Measurements from ENCODE around the gene STAG1. TPM values are rescaled to one million over a fixed set of nuclear protein-coding genes. Genes with fewer than 3 reads are reported as not detected.

STAG1 gene
- polyA plus RNA-seq, 1 of the 3 experiments (the other 2 are of a cell fraction): 5.5 TPM

DNA sequence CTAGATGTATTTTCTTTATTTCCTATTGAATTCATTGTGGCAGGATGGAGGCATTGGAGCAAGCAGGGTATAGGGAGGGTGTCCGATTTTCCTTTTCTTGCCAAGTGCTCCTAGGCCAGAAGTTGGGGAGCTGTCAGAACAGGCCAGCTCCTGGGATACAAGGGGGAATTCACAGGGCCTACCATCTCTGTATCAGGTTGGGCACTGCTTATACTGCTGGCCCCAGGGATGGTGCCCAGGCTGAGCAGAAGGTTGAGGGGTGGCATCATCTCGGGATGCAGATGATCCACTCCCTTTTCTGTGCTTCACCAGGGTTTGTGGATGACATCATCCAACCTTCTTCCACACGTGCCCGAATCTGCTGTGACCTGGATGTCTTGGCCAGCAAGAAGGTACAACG is 422.6 kb downstream of the STAG1 start:
- Histone ChIP-seq H3K9ac (no peak overlapping the region), H3F3A (replicated peaks; ENCODE audit: insufficient read depth) (peaks cover 12% of the 10 kb centered on the region), H3K9me2 (no peaks in the 10 kb centered on the region), H3K4me2 (no peak overlapping the region), H3K36me3 (replicated peaks in 1 of 2; ENCODE audit: control insufficient read depth in 1 of 2, insufficient read depth in 2 of 2, low read length in 1 of 2) (peaks cover 22 to 51% of the 10 kb centered on the region in 2 experiments), H3K27ac (ENCODE audit: low read depth in 2 of 2, low read length in 1 of 2) (no peak overlapping the region), H3K27me3 (ENCODE audit: insufficient read depth) (no peaks in the 10 kb centered on the region), H2AFZ (ENCODE audit: low read depth) (no peak overlapping the region), H3K9me3 (no peaks in the 10 kb centered on the region), H4K20me1 (ENCODE audit: insufficient read depth) (no peaks in the 10 kb centered on the region), H3K4me1 (ENCODE audit: control insufficient read depth in 1 of 2, insufficient read depth in 2 of 2, low read depth in 1 of 2, low read length in 1 of 2) (peaks cover 0 to 6% of the 10 kb centered on the region in 2 experiments; a peak in 1 of 4 replicates), H3K79me2 (ENCODE audit: insufficient read depth) (no peaks in the 10 kb centered on the region), H3K4me3 (ENCODE audit: low read depth in 2 of 2, low read length in 1 of 2) (no peak overlapping the region)
- 93% methylated on average over 5 of the region's 5 CpGs for WGBS (ENCODE audit: low lambda C conversion rate)
- no peak for TF ChIP-seq POLR2AphosphoS5 (IDR thresholded peaks at IDR 0.05; ENCODE audit: low read depth, low read length)
- TF ChIP-seq CHD2 (IDR thresholded peaks at IDR 0.05; ENCODE audit: low read length, partially characterized antibody): no peak
- TF ChIP-seq MEF2A (IDR thresholded peaks at IDR 0.05; ENCODE audit: borderline replicate concordance, low read depth): no peak
- no peak for TF ChIP-seq NFIC (IDR thresholded peaks at IDR 0.05; ENCODE audit: borderline replicate concordance)
- no peak for TF ChIP-seq FOXM1 (IDR thresholded peaks at IDR 0.05; ENCODE audit: low read depth)
- TF ChIP-seq USF1 (IDR thresholded peaks at IDR 0.05; ENCODE audit: borderline replicate concordance, low read depth): no peak
- TF ChIP-seq TAF1 (IDR thresholded peaks at IDR 0.05; ENCODE audit: borderline replicate concordance, low read depth, low read length): no peak
- no peak for TF ChIP-seq SMC3 (IDR thresholded peaks at IDR 0.05; ENCODE audit: low read depth, low read length)
- no peak for TF ChIP-seq FOSL2 (IDR thresholded peaks at IDR 0.05; ENCODE audit: borderline replicate concordance, low read depth)
- TF ChIP-seq RXRA (IDR thresholded peaks at IDR 0.05; ENCODE audit: borderline replicate concordance, low read depth): no peak
- TF ChIP-seq MXI1 (IDR thresholded peaks at IDR 0.05; ENCODE audit: low read depth, low read length): no peak
- TF ChIP-seq TEAD4 (IDR thresholded peaks at IDR 0.05; ENCODE audit: borderline replicate concordance, insufficient read depth): no peak
- no peak for TF ChIP-seq RFX5 (IDR thresholded peaks at IDR 0.05; ENCODE audit: low read length)
- TF ChIP-seq EZH2phosphoT487 (IDR thresholded peaks at IDR 0.05; ENCODE audit: borderline replicate concordance, low read depth): no peak
- no peak for TF ChIP-seq IRF3 (IDR thresholded peaks at IDR 0.05; ENCODE audit: low read depth, low read length)
- TF ChIP-seq, protein P1, sequence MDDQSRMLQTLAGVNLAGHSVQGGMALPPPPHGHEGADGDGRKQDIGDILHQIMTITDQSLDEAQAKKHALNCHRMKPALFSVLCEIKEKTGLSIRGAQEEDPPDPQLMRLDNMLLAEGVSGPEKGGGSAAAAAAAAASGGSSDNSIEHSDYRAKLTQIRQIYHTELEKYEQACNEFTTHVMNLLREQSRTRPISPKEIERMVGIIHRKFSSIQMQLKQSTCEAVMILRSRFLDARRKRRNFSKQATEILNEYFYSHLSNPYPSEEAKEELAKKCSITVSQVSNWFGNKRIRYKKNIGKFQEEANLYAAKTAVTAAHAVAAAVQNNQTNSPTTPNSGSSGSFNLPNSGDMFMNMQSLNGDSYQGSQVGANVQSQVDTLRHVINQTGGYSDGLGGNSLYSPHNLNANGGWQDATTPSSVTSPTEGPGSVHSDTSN (IDR thresholded peaks at IDR 0.05): no peak
- no peak for TF ChIP-seq GABPA (IDR thresholded peaks at IDR 0.05; ENCODE audit: low read depth)
- no peak for TF ChIP-seq JUND (IDR thresholded peaks at IDR 0.05)
- TF ChIP-seq YY1 (IDR thresholded peaks at IDR 0.05; ENCODE audit: low read depth): no peak
- ChIA-PET CTCF (interaction anchor here (0.6 kb wide), 1 partner anchor 800 kb away, joined by 3 read pairs; no protein-coding TSS in a partner anchor), POLR2A (no interaction called here)
- DNase-seq: no peak
